NT2/D1 (cell line): ENCODE data around the gene ZNF248.

Experiments used
- SUZ12 ChIP-seq: IDR thresholded peaks from 2 replicates; pipeline ENCODE4 v1.6.1; 2011; ENCODE audit not compliant: insufficient read length, insufficient read depth; ENCODE audit errors: extremely low read depth
- ZNF274 ChIP-seq: IDR thresholded peaks from 2 replicates; pipeline ENCODE4 v1.6.1; 2011; ENCODE audit warnings: mild to moderate bottlenecking, low read depth, low read length

GRCh38 chr10:37896436-37896835 is 39.0 kb upstream of the ZNF248 start:
- TF ChIP-seq ZNF274 (no peak), SUZ12 (no peak)
